EH (cell line): ENCODE data around the gene KCTD19.

Experiments used
- DNase-seq: peaks from one replicate; pipeline ENCODE4 v3.0.0-alpha.2; 2015; ENCODE audit warnings: low read depth

The KCTD19 gene

GRCh38 chr16:67317853-67318252 lies 8.7 kb downstream of the KCTD19 start:
- no peak for DNase-seq

- DNase-seq = peak; percentile 67
Observed at GRCh38 chr16:67312719-67313118, 13.8 kb downstream of the KCTD19 start.

- DNase-seq = peak; percentile 100
Observed at GRCh38 chr16:67311607-67312488, 14.7 kb downstream of the KCTD19 start.

- no peak for DNase-seq
Observed at GRCh38 chr16:67310561-67310960, 16.0 kb downstream of the KCTD19 start.

GRCh38 chr16:67305216-67306071 lies 21.1 kb downstream of the KCTD19 start:
- no peak for DNase-seq

- peak; percentile 71 for DNase-seq
Observed at GRCh38 chr16:67304020-67304419, 22.5 kb downstream of the KCTD19 start.

- no peak for DNase-seq
Observed at GRCh38 chr16:67302970-67303369, 23.6 kb downstream of the KCTD19 start.

- no peak for DNase-seq
Observed at GRCh38 chr16:67302076-67302475, 24.5 kb downstream of the KCTD19 start.

- DNase-seq = no peak
Observed at GRCh38 chr16:67301080-67301782, 25.3 kb downstream of the KCTD19 start.

- no peak for DNase-seq
Observed at GRCh38 chr16:67299269-67299668, 27.3 kb downstream of the KCTD19 start.

- no peak for DNase-seq
Observed at GRCh38 chr16:67298277-67298676, 28.3 kb downstream of the KCTD19 start.

GRCh38 chr16:67296420-67296819 lies 30.1 kb downstream of the KCTD19 start:
- peak; percentile 93 for DNase-seq

GRCh38 chr16:67294938-67295361 lies 31.6 kb downstream of the KCTD19 start:
- peak; percentile 71 for DNase-seq

- no peak for DNase-seq
Observed at GRCh38 chr16:67294171-67294757, 32.3 kb downstream of the KCTD19 start.

GRCh38 chr16:67291461-67291860 lies 35.1 kb downstream of the KCTD19 start:
- no peak for DNase-seq

- no peak for DNase-seq
Observed at GRCh38 chr16:67287960-67288359, 38.6 kb downstream of the KCTD19 start.

GRCh38 chr16:67286441-67287235 lies 39.9 kb downstream of the KCTD19 start:
- peak; percentile 42 for DNase-seq

GRCh38 chr16:67284699-67285646 lies 41.6 kb downstream of the KCTD19 start:
- DNase-seq = peak; percentile 44

GRCh38 chr16:67283826-67284555 lies 42.5 kb downstream of the KCTD19 start:
- DNase-seq = no peak
